GM19099 (cell line): ENCODE measurements around the gene KRTAP4-11.

ENCODE experiments used
- POLR2A ChIP-seq: IDR thresholded peaks from 3 replicates; pipeline ENCODE4 v1.6.1; 2011; ENCODE audit warnings: low read depth; ENCODE audit not compliant: insufficient read length; ENCODE audit errors: extremely low read depth

KRTAP4-11 gene

GRCh38 chr17:41076788-41077187, 41.4 kb downstream of the KRTAP4-11 start:
- TF ChIP-seq POLR2A = no peak

- TF ChIP-seq POLR2A = no peak
Measured at GRCh38 chr17:41073676-41074075, 44.5 kb downstream of the KRTAP4-11 start.

GRCh38 chr17:41071606-41072360, 46.4 kb downstream of the KRTAP4-11 start:
- no peak for TF ChIP-seq POLR2A

GRCh38 chr17:41069031-41069430, 49.1 kb downstream of the KRTAP4-11 start:
- TF ChIP-seq POLR2A = no peak

GRCh38 chr17:41067281-41067680, 50.9 kb downstream of the KRTAP4-11 start:
- TF ChIP-seq POLR2A = no peak
